Suppressor macrophage treated with lipopolysaccharide for 4 hours (primary cell): ENCODE data around the gene CGB1.

ENCODE experiments used
- DNase-seq: peaks from one replicate; pipeline ENCODE4 v3.0.0-alpha.2; 2020

The CGB1 gene

GRCh38 chr19:48993175-48994034 is 43.3 kb downstream of the CGB1 start, which contains the start of the genes GYS1 and RUVBL2:
Gene GYS1 (minus strand): TSS chr19:48993309. CDS start chr19:48993112, 197 bp downstream.
Gene RUVBL2 (plus strand): TSS chr19:48993887. CDS start chr19:48993912, 25 bp downstream.
- DNase-seq, result peak; percentile 100

- peak; percentile 24 for DNase-seq
Observed at GRCh38 chr19:48992581-48993174, 44.0 kb downstream of the CGB1 start.

- peak; percentile 86 for DNase-seq
Observed at GRCh38 chr19:48991873-48992580, 44.7 kb downstream of the CGB1 start.

GRCh38 chr19:48991011-48991609 is 45.6 kb downstream of the CGB1 start:
- no peak for DNase-seq

- DNase-seq, result no peak
Observed at GRCh38 chr19:48990400-48990799, 46.3 kb downstream of the CGB1 start.

- no peak for DNase-seq
Observed at GRCh38 chr19:48989701-48990291, 46.9 kb downstream of the CGB1 start.

GRCh38 chr19:48988860-48989259 is 47.8 kb downstream of the CGB1 start:
- DNase-seq, result no peak

GRCh38 chr19:48988286-48988685 is 48.4 kb downstream of the CGB1 start:
- no peak for DNase-seq

GRCh38 chr19:48987323-48987722 is 49.4 kb downstream of the CGB1 start:
- DNase-seq, result no peak

GRCh38 chr19:48986211-48986610 is 50.5 kb downstream of the CGB1 start:
- DNase-seq, result no peak

GRCh38 chr19:48985711-48986110 is 51.0 kb downstream of the CGB1 start:
- no peak for DNase-seq
